HG02981 (cell line): Measurements from ENCODE around the gene DOCK2.
"Not testable (repeated sequence)": the region's sequence is repeated elsewhere in the genome, so short reads cannot be mapped to it uniquely, and the experiment has no call there.

Experiments
- ATAC-seq: cut with Tn5 transposase; IDR thresholded peaks from one replicate; pipeline ENCODE4 v1.9.1; 2021; ENCODE audit warnings: mild to moderate bottlenecking, moderate library complexity; ENCODE audit not compliant: unreplicated experiment

Gene DOCK2

DNA sequence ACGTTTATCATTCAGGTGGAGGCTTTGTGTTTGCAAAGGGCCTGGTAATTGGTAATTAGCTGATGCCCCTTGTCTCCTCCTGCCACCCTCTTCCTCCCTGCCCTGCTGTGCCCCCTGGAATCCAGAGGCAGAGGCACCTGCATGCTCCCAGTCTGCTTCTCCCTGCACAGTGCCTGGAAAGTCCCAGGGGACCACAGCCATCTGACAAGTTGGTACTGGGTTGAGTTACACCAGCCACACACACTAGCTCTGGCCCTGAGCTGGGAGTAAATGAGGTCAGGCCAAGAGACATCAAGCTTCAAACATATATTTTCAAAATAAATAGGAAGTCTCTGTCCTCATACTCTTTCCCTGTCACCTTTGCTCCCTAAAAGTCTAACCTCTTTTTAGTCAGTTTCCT is 286.9 kb downstream of the DOCK2 start:
- ATAC-seq: peak; percentile 53

DNA sequence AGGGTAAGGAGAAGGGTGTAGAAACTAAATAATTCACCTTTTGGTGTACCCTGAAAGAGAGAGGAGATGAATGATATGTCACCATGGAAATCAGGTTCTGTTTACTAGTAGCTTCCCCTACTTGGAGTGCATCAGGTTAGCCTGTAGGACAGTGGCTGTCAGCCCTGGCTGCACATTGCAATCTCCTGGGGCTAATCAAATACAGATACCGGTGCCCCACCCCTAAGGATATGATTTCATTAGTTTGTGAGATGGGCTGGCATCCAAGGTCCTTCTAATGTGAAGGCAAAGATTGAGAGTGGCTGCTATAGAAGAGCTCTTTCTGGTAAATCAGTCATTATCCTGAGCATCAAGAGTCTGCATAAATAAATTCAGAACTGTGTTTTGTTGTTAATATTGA is 296.1 kb downstream of the DOCK2 start:
- ATAC-seq: no peak

DNA sequence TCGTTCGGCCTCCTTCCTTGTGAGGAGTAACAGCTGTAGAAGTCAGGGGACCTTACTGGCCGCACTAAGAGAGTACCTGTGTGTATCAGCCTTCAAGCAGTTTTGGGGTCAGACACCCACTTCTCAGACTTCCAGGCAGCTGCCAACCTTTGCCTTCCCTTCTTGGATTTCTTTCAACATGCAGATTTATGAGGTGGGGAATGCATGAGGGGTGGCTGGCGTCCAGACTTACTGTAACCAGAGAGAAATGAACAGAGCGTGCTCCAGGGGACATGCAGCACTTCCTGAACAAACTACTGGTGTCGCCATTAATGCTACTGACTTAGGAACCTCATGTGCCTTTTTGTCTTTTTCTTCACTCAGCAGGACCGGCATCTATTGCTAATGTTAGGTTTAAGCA is 296.5 kb downstream of the DOCK2 start:
- no peak for ATAC-seq

DNA sequence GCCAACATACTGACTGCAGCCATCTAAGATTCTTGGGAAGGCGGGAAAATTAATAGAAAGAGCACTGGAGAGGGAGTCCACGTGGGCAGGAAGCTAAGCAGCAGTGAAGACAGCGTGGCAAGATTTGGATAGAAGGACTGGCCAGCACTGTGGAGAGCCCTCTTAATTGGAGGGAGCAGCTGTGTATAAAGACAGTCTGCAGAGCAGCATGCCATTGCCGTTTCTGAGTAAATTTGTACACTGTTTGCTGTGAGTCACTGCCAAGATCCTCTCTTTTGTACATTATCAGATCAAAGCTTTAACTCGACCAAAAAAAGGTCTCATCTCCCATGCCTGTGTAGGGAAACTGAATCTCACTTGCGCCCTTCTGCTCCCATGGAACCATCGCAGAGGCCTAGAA is 297.9 kb downstream of the DOCK2 start:
- no peak for ATAC-seq

DNA sequence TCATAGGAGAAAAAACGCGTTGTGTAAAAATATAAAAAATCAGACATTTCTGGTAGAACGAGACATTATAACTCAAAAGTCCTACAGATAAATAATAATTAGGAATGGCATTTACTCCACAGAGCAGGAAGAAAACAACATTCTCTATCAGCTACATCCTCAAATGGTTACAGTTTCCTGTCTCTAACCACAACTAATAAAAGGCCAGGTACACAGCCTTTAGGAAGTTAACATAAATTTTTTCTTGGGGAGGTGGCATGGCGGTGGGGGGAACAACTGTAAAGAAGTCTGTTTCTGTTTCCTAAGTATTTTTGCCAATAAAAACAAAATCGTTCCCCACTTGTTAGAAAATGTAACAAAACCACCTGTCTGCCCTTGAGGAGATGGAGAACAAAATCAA is 298.7 kb downstream of the DOCK2 start:
- ATAC-seq: no peak

DNA sequence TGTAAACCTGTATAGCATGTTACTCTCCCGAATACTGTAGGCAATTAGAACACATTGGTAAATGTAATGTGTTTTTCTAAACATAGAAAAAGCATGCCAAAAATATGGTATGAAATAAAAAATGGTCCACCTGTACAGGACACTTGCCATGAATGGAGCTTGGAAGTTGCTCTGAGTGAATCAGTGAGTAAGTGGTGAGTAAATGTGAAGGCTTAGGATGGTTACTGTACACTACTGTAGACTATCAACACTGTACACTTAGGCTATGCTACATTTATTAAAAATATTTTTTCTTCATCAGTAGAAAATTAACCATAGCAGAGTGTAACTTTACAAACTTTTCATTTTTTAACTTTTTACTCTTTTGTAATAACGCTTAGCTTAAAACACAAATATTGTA is 301.4 kb downstream of the DOCK2 start:
- ATAC-seq: no peak

DNA sequence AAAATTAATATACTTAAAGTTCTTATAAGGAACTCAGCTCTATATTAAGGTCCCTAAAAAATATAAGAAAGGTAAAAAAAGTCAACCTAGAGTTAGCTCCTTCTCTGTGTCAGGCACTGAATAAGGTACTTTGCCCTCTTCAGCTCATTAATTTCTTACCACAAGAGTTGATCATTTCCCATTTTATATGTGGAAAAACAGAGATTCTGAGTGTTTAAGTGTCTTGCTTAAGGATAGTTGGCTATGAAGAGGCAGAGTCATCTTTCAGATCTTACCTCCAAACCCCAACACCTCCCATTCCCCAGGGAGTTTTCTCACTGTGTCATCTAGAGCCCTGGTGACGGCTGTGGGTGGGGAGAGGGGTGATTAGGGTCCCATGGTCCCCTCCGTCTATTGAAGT is 302.7 kb downstream of the DOCK2 start:
- no peak for ATAC-seq

DNA sequence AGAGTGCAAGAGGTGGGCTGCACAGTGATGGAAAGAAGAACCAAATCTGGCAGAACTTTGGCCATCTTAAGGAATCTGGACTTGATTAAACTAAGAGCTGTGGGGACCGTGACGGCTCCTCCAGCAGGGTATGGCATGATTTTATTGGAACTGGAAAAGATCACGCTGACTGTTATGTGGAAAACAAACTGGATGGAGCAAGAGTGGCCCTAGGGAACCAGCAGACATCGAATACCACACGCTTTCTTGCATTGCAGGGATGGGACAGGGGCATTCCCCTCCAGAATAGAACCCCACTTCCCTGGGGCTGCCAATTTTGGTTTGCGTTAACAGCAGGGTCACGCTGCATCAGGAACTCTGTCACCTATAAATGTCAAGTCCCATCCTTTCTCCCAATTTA is 304.5 kb downstream of the DOCK2 start:
- ATAC-seq: no peak

DNA sequence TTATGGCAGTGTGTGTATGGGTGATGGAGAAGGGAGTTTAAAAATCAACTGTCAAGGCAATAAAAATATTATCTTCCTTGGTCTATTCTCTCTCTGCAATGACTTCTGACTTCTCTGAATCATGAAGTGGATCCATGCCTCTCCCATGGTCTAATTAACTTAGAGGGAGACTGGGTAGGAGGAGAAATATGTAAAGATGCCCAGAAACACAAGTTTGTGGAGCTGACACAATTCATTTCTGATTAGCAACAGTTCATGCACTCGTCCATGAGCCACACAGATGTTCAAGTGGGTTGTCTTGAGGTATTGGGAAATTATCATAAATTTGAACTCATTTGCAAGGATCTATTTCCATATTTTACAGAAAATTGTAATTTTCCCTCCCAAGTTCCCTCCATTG is 305.1 kb downstream of the DOCK2 start:
- no peak for ATAC-seq

DNA sequence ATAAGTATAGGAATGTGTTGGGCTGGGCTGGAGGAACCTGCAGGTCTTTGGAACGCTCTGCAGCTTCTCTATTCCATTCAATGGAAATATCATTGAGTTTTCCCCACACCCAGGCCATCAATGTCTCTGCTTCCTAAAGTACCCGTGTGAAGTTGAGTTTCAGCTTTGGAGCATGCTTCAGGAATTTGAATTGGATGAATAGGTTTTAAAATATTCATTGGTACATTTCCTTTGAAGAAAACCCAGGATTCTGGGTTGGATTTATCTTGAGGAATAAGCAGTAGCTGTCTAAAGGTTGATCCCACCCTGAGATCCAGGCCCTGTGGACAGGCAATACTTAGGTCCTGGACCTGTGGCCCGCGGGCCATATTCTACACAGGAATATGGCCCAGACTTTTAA is 306.0 kb downstream of the DOCK2 start:
- ATAC-seq: no peak

DNA sequence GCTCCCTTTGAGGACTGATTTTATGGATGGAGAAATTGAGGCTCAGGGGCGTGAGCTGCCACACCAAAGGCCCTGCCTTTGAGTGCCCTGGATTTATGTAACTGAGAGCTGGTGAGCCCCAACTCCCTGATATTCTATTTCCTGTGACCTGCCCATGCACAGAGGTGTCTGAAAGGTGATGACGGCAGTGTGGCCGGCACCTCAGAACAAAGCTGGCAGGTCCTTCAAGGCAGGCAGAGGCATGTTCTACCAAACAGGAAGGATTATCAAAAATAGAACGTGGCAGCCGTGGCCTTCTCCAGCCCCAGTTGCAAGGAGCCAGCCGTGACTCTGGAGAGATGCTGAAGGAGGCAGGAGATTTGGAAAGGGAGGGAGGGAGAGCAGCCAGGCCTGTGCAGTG is 307.0 kb downstream of the DOCK2 start:
- no peak for ATAC-seq

DNA sequence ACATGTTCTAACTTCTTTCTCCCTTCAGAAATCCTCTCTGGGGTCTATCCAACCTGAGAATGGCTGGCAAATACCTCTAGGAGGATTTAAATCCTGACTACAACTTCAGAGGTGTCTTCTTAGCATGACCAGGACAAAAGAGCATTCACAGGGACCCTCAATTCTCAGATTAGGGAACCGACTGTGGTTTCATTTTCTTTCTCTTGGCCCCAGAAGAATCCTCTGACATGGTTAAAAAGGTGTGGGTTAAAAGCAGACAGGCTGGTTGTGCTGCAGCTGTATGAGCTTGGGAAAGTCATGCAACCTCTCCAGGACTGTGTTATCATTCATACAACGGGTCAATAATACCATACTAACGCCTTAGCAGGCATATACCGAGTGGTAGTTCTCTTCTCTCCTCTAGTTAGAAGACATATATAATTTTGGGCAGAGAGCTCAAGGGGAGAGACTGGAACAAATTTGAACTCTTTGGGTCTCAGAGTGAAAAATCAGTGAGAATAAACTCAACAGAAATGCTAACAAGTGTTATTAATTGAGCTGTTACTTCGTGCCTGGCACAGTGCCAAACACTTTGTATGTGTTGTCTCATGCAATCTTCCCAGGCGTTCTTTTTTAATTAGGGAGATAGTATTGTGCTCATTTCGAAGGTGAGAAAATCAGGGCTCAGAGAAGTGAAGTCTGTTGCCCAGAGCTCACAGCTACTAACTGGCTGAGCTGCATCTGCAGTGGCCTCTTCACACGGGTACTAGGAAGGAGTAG is 308.0 kb downstream of the DOCK2 start:
- ATAC-seq: no peak

DNA sequence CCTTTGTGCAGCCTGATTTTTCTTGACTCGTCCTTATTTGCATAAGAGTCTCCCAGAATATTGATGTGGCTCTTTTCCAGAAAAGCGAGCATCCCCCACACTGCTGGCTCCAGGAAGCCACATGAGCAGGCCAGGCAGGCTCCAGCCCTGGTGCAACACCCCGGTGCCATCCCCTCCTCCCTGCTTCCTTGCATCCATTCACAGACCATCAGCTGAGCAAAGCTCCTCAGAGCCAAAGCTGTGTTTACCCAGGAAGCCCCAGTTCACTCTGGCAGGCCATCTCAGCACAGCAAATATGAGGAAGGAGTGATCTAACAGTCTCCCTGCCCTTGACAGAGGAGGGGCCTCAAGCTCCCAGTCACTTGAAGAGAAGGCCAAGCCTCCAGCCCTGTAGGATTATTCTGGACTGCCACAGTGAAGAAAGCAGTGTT is 308.8 kb downstream of the DOCK2 start:
- ATAC-seq: no peak

DNA sequence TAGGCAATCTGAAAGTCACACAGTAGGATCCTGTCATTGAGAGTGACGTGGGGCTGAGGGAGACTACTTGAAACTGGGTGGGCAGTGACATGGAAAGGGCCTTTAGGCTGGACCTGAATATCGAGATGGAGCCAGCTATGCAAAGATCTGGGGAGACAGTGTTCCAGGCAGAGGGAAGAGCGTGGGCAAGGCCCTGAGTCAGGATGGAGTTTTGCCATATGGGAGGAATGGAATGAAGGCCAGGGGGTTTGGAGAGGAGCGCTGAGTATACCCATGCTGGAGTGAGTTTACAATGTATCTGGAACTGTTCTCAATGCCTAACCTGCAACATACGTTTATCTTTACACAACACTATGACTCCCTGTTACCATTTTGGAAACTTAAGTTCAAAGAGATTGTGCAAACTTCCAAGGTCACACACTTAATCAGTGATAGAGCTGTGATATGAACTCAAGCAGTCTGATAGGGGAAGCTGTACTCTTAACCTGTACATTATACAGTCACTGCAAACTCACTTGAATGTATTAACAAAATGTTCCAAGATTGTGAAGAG is 309.7 kb downstream of the DOCK2 start:
- no peak for ATAC-seq

DNA sequence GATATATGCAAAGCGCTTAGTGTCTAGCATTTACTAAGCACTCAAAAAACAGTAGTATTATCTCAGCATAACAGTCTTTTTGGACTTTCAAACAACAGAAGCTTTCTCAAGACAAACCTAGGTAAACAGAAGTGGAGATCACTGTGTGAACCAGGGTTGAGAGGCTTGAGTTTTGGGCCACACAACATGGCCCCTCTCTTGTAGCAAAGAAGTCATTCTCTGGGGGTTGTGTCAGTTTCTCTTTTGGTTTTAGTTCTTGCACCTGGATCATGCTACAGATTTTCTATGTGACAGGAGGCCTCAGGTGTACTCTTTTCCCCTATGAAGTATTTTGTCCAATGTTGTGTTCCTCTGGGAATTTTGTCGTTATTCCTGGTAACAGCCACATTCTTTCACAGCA is 313.3 kb downstream of the DOCK2 start:
- ATAC-seq: peak; percentile 43

DNA sequence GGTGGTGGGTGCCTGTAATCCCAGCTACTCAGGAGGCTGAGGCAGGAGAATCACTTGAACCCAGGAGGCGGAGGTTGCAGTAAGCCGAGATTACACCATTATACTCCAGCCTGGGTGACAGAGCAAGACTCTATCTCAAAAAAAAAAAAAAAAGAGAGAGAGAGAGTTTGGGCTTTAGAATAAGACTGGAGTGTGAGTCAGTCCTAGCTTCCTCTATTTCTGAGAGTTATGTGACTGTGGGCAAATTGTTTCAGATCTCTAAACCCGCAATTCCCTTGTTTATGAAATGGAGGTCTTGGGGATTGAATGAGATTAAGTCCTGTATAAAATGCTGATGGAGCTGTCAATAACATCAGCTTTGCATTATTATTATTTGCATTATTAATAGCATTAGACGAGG is 316.1 kb downstream of the DOCK2 start:
- not testable (repeated sequence) for ATAC-seq

DNA sequence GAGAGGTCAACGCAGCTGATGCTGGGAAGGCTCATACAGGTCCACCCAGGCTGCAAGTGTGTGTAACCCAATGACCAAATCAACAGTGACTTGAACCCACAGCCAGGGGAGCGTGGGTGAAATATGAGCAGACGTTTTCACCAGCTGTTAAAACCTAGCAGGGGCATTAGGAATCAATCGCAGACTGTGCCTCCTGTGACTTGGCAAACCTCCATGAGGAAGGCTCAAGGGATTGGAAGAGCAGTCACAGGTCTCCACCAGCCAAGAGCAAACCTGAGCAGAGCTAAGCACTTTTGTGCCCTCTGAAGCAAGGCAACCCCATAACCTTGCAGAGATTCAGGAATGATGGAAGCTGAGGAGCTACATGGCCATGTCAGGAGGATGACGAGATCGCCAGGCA is 317.7 kb downstream of the DOCK2 start:
- ATAC-seq: no peak

DNA sequence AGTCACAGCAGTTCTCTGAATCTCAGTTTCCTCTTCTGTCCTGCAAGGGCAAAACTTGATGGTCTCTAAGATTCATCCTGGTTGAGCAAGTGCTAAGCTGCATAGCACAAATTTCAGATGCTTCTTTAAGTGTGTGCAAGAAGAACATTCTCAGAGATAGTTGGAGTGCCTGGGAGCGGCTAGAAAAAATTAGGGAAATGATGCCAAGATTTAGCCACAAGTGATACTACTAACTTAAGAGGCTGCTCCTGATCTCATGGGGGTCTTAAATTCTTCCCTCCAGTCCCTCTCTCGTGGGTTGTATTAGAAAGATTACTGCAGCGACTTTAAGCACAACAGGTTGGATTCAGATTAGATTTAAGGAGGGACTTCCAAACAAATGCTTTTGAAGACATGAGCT is 319.1 kb downstream of the DOCK2 start:
- ATAC-seq: no peak

DNA sequence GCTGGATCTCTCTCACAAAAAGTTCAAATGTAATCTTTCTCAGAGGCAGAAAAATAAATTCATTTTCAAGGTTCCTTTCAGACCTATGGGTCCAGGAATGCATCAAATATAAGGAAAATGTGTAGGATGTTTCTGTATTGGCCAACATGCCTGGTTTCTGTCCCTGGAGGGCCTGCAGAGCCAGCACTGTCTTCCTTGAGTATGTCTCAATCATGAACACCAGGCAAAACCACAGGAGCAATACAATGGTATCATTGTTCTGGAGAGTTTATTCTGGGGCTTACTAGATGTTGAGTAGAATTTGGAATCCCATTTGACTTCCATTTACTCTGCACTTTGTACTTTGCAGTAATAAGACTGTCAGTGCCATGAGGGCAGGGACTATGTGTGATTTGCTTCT is 319.7 kb downstream of the DOCK2 start:
- no peak for ATAC-seq

DNA sequence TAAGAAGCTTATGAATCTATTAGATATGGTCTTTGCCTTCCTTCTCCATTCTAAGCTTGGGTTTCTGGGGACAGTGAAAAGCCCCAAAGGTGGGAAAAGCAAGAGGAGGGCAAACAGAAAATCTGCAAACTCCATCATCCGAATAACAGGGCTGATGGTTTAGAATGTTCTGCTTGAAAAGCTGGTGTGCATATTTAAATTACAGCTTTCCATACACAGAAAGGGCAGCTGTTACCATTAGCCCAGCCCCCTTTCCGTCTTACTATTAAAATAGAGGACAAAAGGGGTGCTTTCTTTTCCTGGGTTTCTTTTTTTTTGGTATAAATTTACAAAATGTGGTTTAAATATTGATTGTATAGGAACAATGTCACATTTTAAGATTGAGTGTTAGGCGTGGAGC is 321.2 kb downstream of the DOCK2 start:
- no peak for ATAC-seq

DNA sequence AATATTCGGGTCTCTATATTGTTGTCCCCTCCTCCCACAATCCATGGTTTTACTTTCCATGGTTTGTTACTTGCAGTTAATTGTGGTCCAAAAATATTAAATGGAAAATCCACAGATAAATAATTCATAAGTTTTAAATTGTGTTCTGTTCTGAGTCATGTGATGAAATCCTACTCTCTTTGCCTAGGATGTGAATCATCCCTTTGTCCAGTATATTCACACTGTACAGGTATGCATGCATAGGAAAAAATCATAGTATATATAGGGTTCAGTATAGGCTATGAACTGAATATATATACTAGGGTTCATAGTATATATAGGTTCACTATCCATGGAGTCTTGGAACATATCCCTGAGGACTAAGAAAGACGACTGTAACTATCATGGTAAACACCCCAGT is 323.6 kb downstream of the DOCK2 start:
- no peak for ATAC-seq

DNA sequence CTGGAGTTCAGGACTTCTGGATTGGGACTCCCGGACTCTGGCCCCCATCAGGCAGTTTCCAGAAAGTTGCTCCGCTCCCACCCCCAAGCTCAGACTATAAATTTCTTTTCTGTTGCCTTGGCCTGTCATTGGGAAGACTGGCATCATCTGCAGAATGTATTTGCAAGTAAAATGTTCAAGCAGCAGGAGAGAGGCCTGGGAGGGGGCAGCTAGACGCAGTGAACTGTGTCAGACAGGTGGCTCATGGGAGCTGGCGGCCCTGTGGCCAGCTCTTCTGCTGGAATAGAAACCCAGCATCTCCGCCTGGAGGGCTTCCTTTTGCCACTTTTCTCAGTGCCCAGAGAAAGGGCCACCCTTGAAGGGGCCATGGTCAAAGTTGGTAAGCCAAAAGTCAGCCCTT is 327.2 kb downstream of the DOCK2 start:
- no peak for ATAC-seq

DNA sequence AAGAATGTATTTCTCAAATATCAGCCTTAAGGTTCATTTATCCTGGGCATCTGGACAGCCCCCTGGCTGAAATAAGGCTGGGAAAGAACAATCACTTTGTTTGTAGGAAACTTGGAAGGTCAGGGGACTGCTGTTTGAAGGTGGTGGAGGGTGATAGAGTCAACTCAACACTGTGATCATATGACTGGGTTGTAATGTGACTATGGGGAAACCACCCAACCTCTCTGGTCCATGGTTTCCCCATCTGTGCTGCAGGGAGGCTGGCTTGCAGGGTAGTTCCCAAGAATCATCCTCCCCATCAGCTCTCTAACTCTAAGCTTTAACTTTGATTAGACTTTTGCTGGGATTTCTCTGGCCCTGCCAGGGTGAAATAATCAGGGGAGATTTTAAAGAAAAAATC is 333.3 kb downstream of the DOCK2 start:
- peak; percentile 74 for ATAC-seq
